H1 (cell line): ENCODE results near the gene MPHOSPH8. TPM values are rescaled to one million over a fixed set of nuclear protein-coding genes. Genes with fewer than 3 reads are reported as not detected.

ENCODE experiments used
- CTCF ChIA-PET: fragments of 300-600 bp; sonication (Branson Sonifier 250); formaldehyde crosslinking; loops from one replicate; lab custom pipeline; 2021; ENCODE audit not compliant: partially characterized antibody; lab: Charles Lee
- POLR2A ChIA-PET: fragments of 300-600 bp; sonication (Branson Sonifier 250); formaldehyde crosslinking; loops from one replicate; lab custom pipeline; 2021; ENCODE audit warnings: inconsistent platforms; ENCODE audit not compliant: partially characterized antibody; lab: Charles Lee
- DNase-seq, 2 experiments: peaks; one replicate each; pipeline versions ENCODE4 v3.0.0 to v3.0.0-alpha.2; 2010 to 2022; ENCODE audit warnings: low spot score in 2 of 2, low read depth in 1 of 2, mixed read lengths in 1 of 2
- FAIRE-seq: peaks from 2 replicates; lab custom pipeline; 2011; peaks lifted over from hg19 to GRCh38; lab: Jason Lieb, UNC
- H2AFZ ChIP-seq: 2 replicates; pipeline ENCODE4 v1.8.1; 2012; ENCODE audit warnings: low read length, inconsistent platforms
- H2AK5ac ChIP-seq: 2 replicates; pipeline ENCODE4 v1.6.1; 2013; ENCODE audit warnings: low read depth, low read length
- H2BK120ac ChIP-seq: replicated peaks from 2 replicates; pipeline ENCODE3; 2013; ENCODE audit warnings: low read depth, low read length, inconsistent platforms
- H2BK12ac ChIP-seq: 2 replicates; pipeline ENCODE4 v1.6.1; 2013; ENCODE audit warnings: low read depth, low read length
- H2BK15ac ChIP-seq: 2 replicates; pipeline ENCODE4 v1.6.1; 2013; ENCODE audit warnings: low read length
- H2BK20ac ChIP-seq: 2 replicates; pipeline ENCODE4 v1.6.1; 2013; ENCODE audit warnings: low read length
- H2BK5ac ChIP-seq: 2 replicates; pipeline ENCODE4 v1.6.1; 2013; ENCODE audit warnings: low read depth, low read length
- H3K14ac ChIP-seq: 2 replicates; pipeline ENCODE4 v1.6.1; 2013; ENCODE audit warnings: inconsistent platforms; ENCODE audit not compliant: insufficient read length
- H3K18ac ChIP-seq: 2 replicates; pipeline ENCODE4 v1.6.1; 2013; ENCODE audit warnings: low read length; ENCODE audit errors: extremely low read depth
- H3K23ac ChIP-seq: 2 replicates; pipeline ENCODE4 v1.6.1; 2013; ENCODE audit warnings: inconsistent platforms; ENCODE audit not compliant: insufficient read length
- H3K23me2 ChIP-seq: 2 replicates; pipeline ENCODE4 v1.6.1; 2013; ENCODE audit warnings: low read depth, low read length
- H3K27ac ChIP-seq: 2 replicates; pipeline ENCODE4 v1.6.1; 2011; ENCODE audit warnings: low read depth, low read length, inconsistent platforms
- H3K27me3 ChIP-seq, 4 experiments: replicated peaks in 1 of 4; 1 replicate in 1 of 4; 2 replicates in 3 of 4; pipeline versions ENCODE4 v1.6.1 to v1.8.1; 2011 to 2013; ENCODE audit warnings: low read length in 3 of 4, mild to moderate bottlenecking in 3 of 4, inconsistent platforms in 2 of 4, mixed read lengths in 2 of 4, moderate library complexity in 1 of 4; ENCODE audit not compliant: control insufficient read depth in 3 of 4, insufficient read depth in 3 of 4; ENCODE audit errors: extremely low read depth in 1 of 4
- H3K36me3 ChIP-seq, 4 experiments: 2 replicates each; pipeline versions ENCODE4 v1.6.1 to v1.8.1; 2011 to 2013; ENCODE audit warnings: mild to moderate bottlenecking in 4 of 4, low read length in 3 of 4, moderate library complexity in 2 of 4, control low read depth in 1 of 4, inconsistent platforms in 1 of 4; ENCODE audit not compliant: insufficient read depth in 4 of 4, control insufficient read depth in 2 of 4
- H3K4ac ChIP-seq: replicated peaks from 2 replicates; pipeline ENCODE3; 2013; ENCODE audit warnings: low read length, low read depth, mixed read lengths, inconsistent platforms; ENCODE audit not compliant: insufficient read length
- H3K4me1 ChIP-seq, 4 experiments: replicated peaks in 1 of 4; 1 replicate in 1 of 4; 2 replicates in 3 of 4; pipeline versions ENCODE4 v1.6.1 to v1.8.1; 2011 to 2013; ENCODE audit warnings: low read length in 3 of 4, inconsistent platforms in 2 of 4, mixed read lengths in 1 of 4; ENCODE audit not compliant: insufficient read depth in 4 of 4, control insufficient read depth in 3 of 4
- H3K4me2 ChIP-seq, 2 experiments: 2 replicates each; pipeline versions ENCODE4 v1.6.1 to v1.8.1; 2011 to 2013; ENCODE audit warnings: low read depth in 2 of 2, low read length in 2 of 2, control low read depth in 1 of 2, inconsistent platforms in 1 of 2, mild to moderate bottlenecking in 1 of 2; ENCODE audit not compliant: insufficient read depth in 1 of 2
- H3K4me3 ChIP-seq, 4 experiments: fragments of 200-600, 300-600 bp in 1 of 4; sonication (generic), shearing (Covaris generic), sonication (Bioruptor Twin) in 1 of 4; 2 replicates each; pipeline versions ENCODE4 v1.5.1 to v1.8.1; 2011 to 2016; ENCODE audit warnings: low read length in 4 of 4, low read depth in 3 of 4, control low read depth in 2 of 4, inconsistent platforms in 2 of 4, mild to moderate bottlenecking in 2 of 4, mixed read lengths in 1 of 4, moderate library complexity in 1 of 4; ENCODE audit not compliant: insufficient read depth in 2 of 4; ENCODE audit errors: extremely low read depth in 1 of 4
- H3K56ac ChIP-seq: replicated peaks from 2 replicates; pipeline ENCODE3; 2013; ENCODE audit warnings: low read depth, mild to moderate bottlenecking, mixed read lengths, low read length, inconsistent platforms; ENCODE audit not compliant: insufficient read length
- H3K79me1 ChIP-seq: 2 replicates; pipeline ENCODE4 v1.6.1; 2013; ENCODE audit warnings: low read depth, low read length, control low read depth
- H3K79me2 ChIP-seq, 2 experiments: 2 replicates each; pipeline versions ENCODE4 v1.6.1 to v1.8.1; 2012 to 2013; ENCODE audit warnings: low read length in 2 of 2, mild to moderate bottlenecking in 2 of 2, inconsistent platforms in 1 of 2; ENCODE audit not compliant: insufficient read depth in 2 of 2, control insufficient read depth in 1 of 2
- H3K9ac ChIP-seq, 4 experiments: replicated peaks in 1 of 4; 1 replicate in 1 of 4; 2 replicates in 3 of 4; pipeline versions ENCODE4 v1.6.1 to v1.8.1; 2011 to 2013; ENCODE audit warnings: low read depth in 3 of 4, low read length in 3 of 4, control low read depth in 2 of 4, mild to moderate bottlenecking in 2 of 4, moderate library complexity in 2 of 4, inconsistent platforms in 1 of 4; ENCODE audit errors: extremely low read depth in 1 of 4
- H3K9me3 ChIP-seq, 2 experiments: 2 replicates each; pipeline versions ENCODE4 v1.6.1 to v1.8.1; 2012 to 2013; ENCODE audit warnings: mild to moderate bottlenecking in 2 of 2, moderate library complexity in 2 of 2, control low read depth in 1 of 2, inconsistent platforms in 1 of 2, low read depth in 1 of 2, low read length in 1 of 2, mixed read lengths in 1 of 2; ENCODE audit not compliant: insufficient read depth in 2 of 2
- H4K20me1 ChIP-seq, 2 experiments: replicated peaks in 1 of 2; 2 replicates each; pipeline versions ENCODE3 to v1.8.1; 2011 to 2013; ENCODE audit warnings: inconsistent platforms in 2 of 2, low read length in 2 of 2, mild to moderate bottlenecking in 1 of 2; ENCODE audit not compliant: insufficient read depth in 2 of 2, control insufficient read depth in 1 of 2
- H4K5ac ChIP-seq: 2 replicates; pipeline ENCODE4 v1.6.1; 2013; ENCODE audit warnings: low read length, low read depth, mixed read lengths, inconsistent platforms; ENCODE audit not compliant: insufficient read length
- H4K8ac ChIP-seq: 2 replicates; pipeline ENCODE4 v1.8.0; 2013; ENCODE audit warnings: mild to moderate bottlenecking, moderate library complexity, low read length, inconsistent platforms; ENCODE audit not compliant: insufficient read depth; ENCODE audit errors: extremely low read depth
- H4K91ac ChIP-seq: replicated peaks from 2 replicates; pipeline ENCODE3; 2013; ENCODE audit warnings: low read length, mixed read lengths, inconsistent platforms; ENCODE audit not compliant: insufficient read length
- BCL11A ChIP-seq, 2 experiments: IDR thresholded peaks; one replicate each; pipeline ENCODE4 v1.6.1; 2011; ENCODE audit warnings: low read depth in 2 of 2, low read length in 2 of 2, mild to moderate bottlenecking in 2 of 2
- BRCA1 ChIP-seq: IDR thresholded peaks from 2 replicates; pipeline ENCODE4 v1.6.1; 2012; ENCODE audit warnings: low read depth, low read length, improper control_type of control experiment
- CBX8 ChIP-seq: fragments of 300-800, 300-1000 bp; sonication (generic); IDR thresholded peaks from 2 replicates; pipeline ENCODE4 v1.7.1; 2016; ENCODE audit warnings: low read depth, low read length, borderline replicate concordance
- CEBPB ChIP-seq: IDR thresholded peaks from 2 replicates; pipeline ENCODE4 v1.6.1; 2012; ENCODE audit warnings: low read depth, low read length
- CHD1 ChIP-seq: IDR thresholded peaks from 2 replicates; pipeline ENCODE4 v1.6.1; 2012; ENCODE audit warnings: low read depth, low read length, improper control_type of control experiment
- E2F6 ChIP-seq: IDR thresholded peaks from 2 replicates; pipeline ENCODE4 v1.6.1; 2012; ENCODE audit warnings: inconsistent platforms
- GTF2F1 ChIP-seq: IDR thresholded peaks from 2 replicates; pipeline ENCODE4 v1.6.1; 2012; ENCODE audit warnings: low read depth, low read length, improper control_type of control experiment, borderline replicate concordance
- JUN ChIP-seq: IDR thresholded peaks from 2 replicates; pipeline ENCODE4 v1.6.1; 2011; ENCODE audit warnings: low read depth, mild to moderate bottlenecking, improper control_type of control experiment, low read length
- MAFK ChIP-seq: IDR thresholded peaks from 2 replicates; pipeline ENCODE4 v1.6.1; 2012; ENCODE audit warnings: low read depth, mild to moderate bottlenecking, improper control_type of control experiment, low read length
- POLR2A ChIP-seq, 2 experiments: IDR thresholded peaks; 1 replicate in 1 of 2; 2 replicates in 1 of 2; pipeline ENCODE4 v1.6.1; 2011; ENCODE audit warnings: low read depth in 2 of 2, low read length in 2 of 2, mild to moderate bottlenecking in 2 of 2; ENCODE audit errors: control extremely low read depth in 1 of 2
- POLR2AphosphoS5 ChIP-seq: IDR thresholded peaks from 2 replicates; pipeline ENCODE4 v1.6.1; 2011; ENCODE audit warnings: low read depth, low read length
- RAD21 ChIP-seq, 2 experiments: IDR thresholded peaks in 1 of 2; conservative IDR thresholded peaks in 1 of 2; 2 replicates each; pipeline ENCODE4 v1.6.1; 2011; ENCODE audit warnings: low read depth in 2 of 2, low read length in 2 of 2, improper control_type of control experiment in 1 of 2, inconsistent platforms in 1 of 2, mild to moderate bottlenecking in 1 of 2, moderate library complexity in 1 of 2
- SP1 ChIP-seq: IDR thresholded peaks from 2 replicates; pipeline ENCODE4 v1.6.1; 2011; ENCODE audit warnings: low read depth, low read length
- SUZ12 ChIP-seq: fragments of 200-600 bp; sonication (generic); IDR thresholded peaks from 2 replicates; pipeline ENCODE4 v1.6.1; 2012; ENCODE audit warnings: mild to moderate bottlenecking, inconsistent platforms, low read length, moderate library complexity, mixed read lengths
- polyA plus RNA-seq, 7 experiments: library from polyadenylated mRNA; depleted of rRNA in 3 of 7; stranded (reverse) in 5 of 7; unstranded in 2 of 7; fragments of >200 nt in 5 of 7; fragments of 200-250 nt in 2 of 7; gene quantifications; 1 replicate in 5 of 7; 2 replicates in 1 of 7; 4 replicates in 1 of 7; pipeline versions ENCODE4 v1.2.1 to v1.2.3, GENCODE V29; 2011 to 2013; ENCODE audit warnings: missing spikeins in 2 of 7, mixed read lengths in 2 of 7
- total RNA-seq: library from RNA; stranded (reverse); fragmentation: NEBNext Ultra II Directional; extraction: Animal tissue kit (Norgen Biotek cat#: 25700); gene quantifications from 2 replicates; pipeline ENCODE4 v1.2.1, GENCODE V29; 2021

The MPHOSPH8 gene
- total and polyA plus RNA-seq, 2 of the 8 experiments (the other 6 are each of a cell fraction or from before 2014, with no cell fraction given) = 8.3 to 20.5 TPM

GRCh38 chr13:19685034-19685433, 51.6 kb downstream of the MPHOSPH8 start (continued):
- no peak for TF ChIP-seq POLR2AphosphoS5

GRCh38 chr13:19685437-19685836, 52.0 kb downstream of the MPHOSPH8 start:
- Histone ChIP-seq H3K23me2 (no peaks in the 10 kb centered on the region), H3K27ac (no peak overlapping the region), H4K91ac (no peak overlapping the region)
- TF ChIP-seq CEBPB (no peak), RAD21 (IDR thresholded peaks at IDR 0.05 in 1 of 2, conservative IDR thresholded peaks at IDR 0.05 in 1 of 2; ENCODE audit: low read depth in 2 of 2, low read length in 2 of 2) (no peak), BCL11A (IDR thresholded peaks at IDR 0.05; ENCODE audit: low read depth in 2 of 2, low read length in 2 of 2) (no peak), E2F6 (no peak), CHD1 (no peak), BRCA1 (no peak), SP1 (no peak), JUN (no peak), GTF2F1 (no peak), CBX8 (no peak), SUZ12 (no peak), MAFK (no peak), POLR2A (IDR thresholded peaks at IDR 0.05; ENCODE audit: control extremely low read depth in 1 of 2, low read depth in 2 of 2, low read length in 2 of 2) (no peak)

More at GRCh38 chr13:19685437-19685836, 52.0 kb downstream of the MPHOSPH8 start:
- Histone ChIP-seq H3K23ac (no peak overlapping the region), H3K79me1 (no peaks in the 10 kb centered on the region; the same call in 1 of the 2 replicates), H3K18ac (no peak overlapping the region), H4K20me1 (peaks cover 0 to 4% of the 10 kb centered on the region in 2 experiments), H4K5ac (no peak overlapping the region), H2BK15ac (no peak overlapping the region), H4K8ac (no peak overlapping the region), H3K79me2 (peaks cover 0 to 15% of the 10 kb centered on the region in 2 experiments; a peak in 1 of 4 replicates), H2BK20ac (no peak overlapping the region), H3K36me3 (no peaks in the 10 kb centered on the region), H2BK12ac (no peak overlapping the region), H3K4me1 (peaks cover 0 to 9% (median 5%) of the 10 kb centered on the region in 4 experiments; a peak in 4 of 7 replicates), H2AK5ac (no peak overlapping the region), H3K4ac (no peak overlapping the region), H2BK120ac (no peak overlapping the region), H3K4me2 (peak overlapping the region in 1 of 2 experiments; percentile 27; a peak in 1 of 4 replicates), H3K9ac (no peak overlapping the region), H3K56ac (no peak overlapping the region), H3K9me3 (no peaks in the 10 kb centered on the region), H2AFZ (no peak overlapping the region), H3K14ac (no peak overlapping the region), H2BK5ac (no peak overlapping the region), H3K27me3 (no peaks in the 10 kb centered on the region), H3K4me3 (no peak overlapping the region)
- ChIA-PET POLR2A (no interaction called here), CTCF (interaction anchor here (0.6 to 1.0 kb wide), 2 partner anchors 38 to 75 kb away, joined by 3 read pairs; no protein-coding TSS in a partner anchor)
- FAIRE-seq (no peak), DNase-seq (no peak)
